HK-2 (cell line): Measurements from ENCODE around the gene SLMAP.

Experiments used
- DNase-seq: peaks from one replicate; pipeline ENCODE4 v3.0.0-alpha.2; 2018; ENCODE audit not compliant: unreplicated experiment

The SLMAP gene

DNA sequence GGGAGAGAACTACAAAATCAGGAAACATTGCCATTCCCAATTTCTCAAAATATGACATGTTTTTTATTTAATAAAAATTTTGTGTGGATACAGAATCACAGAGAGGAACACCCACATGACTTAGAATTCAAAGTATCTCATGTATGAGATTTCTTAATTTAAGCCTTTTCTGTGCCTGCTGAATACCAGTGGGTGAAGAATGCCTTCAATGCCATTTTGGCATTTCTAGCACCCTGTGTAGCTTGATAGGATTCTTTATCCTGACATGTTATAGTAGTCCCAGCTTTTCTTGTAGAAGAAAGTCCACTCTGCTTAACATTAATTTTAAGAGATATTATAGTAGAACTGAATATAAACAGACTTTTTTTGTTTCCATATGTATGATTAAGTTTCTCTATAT is 3.1 kb upstream of the SLMAP start:
- DNase-seq: no peak

DNA sequence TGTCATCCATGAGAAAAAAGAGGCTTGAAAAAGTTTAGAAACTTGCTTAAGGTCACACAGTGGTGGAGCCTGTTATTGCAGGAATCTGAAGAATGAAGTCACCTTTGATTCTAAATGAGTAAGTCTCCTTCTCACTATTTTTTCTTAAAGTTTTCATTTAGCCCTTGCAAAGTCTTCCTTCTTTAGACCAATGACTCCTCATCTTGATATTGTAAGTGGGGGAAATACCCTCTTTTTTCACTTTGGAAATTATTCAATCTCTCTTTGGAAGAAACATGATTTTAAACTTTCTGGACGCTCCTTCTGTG is 787 bp upstream of the SLMAP start:
- DNase-seq: no peak

DNA sequence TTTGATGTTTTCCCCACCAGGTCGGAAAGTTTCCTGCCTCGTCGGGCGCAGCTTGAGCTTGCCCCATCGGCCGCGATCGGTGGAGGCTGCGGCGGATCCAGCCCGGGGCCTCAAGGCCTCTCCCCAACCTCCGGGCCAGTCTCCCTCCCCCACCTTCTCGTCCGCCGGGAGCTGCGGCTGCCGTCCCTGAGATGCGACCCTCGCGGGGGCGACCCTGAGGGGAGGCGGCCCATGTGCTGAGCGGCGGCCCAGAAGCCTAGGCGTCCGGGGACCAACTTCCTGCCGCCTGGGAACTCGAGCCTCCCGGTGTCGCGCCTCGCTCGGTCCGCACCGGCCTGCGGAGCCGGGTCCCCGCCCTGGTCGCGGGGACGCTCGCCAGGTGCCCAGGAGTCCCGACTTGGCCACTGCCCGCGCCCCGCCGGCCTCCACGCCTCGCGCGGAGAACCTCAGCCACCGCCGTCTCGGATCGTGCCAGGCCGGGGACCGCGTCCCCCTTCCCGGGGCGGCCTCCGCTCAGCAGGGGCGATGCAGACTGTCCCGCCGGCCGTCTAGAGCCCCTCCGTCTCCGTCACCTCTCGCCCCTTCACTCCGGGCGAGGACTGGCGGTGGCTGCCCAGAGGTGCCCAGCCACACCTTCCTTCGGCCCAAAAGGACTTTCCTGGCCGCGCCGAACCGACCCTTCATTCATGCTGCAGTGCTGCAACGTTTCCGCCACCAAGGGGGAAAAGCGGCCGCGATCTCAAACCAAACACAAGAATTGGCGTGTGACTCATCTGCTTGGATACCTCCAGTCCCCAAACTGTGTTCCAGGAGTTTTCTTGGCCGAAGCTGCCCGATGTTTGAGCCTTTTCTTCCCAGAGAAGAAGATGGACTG is 656 bp downstream of the SLMAP start:
- DNase-seq: peak; percentile 53

DNA sequence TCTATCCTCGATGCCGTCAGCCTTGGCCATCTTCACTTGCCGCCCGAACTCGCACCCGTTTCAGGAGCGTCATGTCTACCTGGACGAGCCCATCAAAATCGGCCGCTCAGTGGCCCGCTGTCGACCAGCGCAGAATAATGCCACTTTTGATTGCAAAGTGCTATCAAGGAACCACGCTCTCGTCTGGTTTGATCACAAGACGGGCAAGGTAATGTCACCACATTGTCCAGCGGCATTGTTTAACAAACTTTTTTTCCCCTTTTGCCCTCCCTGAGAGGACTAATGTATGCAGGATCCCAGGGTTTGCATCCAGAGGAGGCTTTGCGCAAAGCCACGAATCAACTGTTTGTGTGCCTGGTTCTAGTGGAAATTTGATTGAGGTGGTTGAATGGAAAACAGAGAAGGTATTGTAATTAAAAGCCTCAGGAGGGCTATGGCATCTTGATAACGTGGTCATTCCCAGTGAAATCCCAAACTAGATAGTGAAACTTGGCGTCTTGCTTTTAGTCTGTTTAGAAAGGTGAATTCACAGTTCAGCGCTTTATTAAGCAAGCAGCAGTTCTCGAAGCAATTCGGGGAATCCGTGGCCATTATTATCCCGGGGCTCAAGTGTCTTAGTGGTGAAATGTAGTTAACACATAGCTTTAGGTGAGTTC is 1.7 kb downstream of the SLMAP start:
- peak; percentile 4 for DNase-seq

DNA sequence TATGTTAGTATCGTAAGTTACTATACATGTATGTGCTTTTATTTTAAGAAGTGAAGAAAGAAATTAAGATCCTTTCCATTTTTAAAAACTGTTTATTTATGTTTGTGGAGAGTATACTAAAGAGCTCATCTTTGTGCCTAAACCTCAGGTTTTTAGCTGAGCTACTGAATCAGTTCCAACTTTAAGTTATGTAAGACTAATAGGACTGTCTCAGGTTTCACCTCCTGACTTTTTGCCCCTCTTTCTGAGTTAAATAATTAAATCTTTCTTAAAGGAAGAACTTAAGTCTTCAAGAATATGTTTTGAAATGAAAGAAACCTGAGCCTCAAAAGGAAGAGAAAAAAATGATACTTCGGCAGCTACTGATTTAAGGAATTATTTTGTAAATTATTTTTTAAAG is 2.6 kb downstream of the SLMAP start:
- no peak for DNase-seq

DNA sequence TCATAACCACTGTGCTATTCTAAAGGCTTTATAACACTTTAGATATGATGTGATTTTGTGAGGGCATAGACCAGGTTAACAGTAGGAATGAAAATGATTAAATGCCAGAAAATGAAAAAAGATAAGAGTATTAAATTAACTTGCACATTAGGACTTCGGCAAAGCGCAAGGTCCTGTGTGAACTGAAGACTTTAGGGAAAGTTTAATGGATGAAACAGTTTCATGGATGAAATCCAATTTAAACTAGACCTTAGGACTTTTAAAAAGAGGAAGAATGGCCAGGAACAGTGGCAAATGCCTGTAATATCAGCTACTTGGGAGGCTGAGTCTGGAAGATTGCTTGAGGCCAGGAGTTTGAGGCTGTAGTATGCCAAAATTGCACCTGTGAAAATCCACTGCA is 8.7 kb downstream of the SLMAP start:
- no peak for DNase-seq

DNA sequence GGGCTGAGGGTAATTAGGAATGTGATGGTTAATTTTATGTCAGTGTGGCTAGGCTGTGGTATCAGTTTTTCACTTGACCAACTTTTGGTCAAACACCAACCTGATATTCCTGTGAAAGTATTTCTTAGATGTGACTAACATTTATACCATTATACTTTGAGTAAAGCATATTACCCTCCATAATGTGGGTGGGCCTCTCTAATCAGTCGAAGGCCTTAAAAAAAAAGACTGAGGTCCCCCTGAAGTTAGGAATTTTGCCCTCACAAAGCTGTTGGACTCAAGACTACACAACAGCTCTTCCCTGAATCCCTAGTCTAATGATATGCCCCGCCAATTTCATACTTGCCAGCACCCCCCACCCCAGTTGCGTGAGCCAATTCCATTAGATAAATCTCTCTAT is 12.5 kb downstream of the SLMAP start:
- no peak for DNase-seq

DNA sequence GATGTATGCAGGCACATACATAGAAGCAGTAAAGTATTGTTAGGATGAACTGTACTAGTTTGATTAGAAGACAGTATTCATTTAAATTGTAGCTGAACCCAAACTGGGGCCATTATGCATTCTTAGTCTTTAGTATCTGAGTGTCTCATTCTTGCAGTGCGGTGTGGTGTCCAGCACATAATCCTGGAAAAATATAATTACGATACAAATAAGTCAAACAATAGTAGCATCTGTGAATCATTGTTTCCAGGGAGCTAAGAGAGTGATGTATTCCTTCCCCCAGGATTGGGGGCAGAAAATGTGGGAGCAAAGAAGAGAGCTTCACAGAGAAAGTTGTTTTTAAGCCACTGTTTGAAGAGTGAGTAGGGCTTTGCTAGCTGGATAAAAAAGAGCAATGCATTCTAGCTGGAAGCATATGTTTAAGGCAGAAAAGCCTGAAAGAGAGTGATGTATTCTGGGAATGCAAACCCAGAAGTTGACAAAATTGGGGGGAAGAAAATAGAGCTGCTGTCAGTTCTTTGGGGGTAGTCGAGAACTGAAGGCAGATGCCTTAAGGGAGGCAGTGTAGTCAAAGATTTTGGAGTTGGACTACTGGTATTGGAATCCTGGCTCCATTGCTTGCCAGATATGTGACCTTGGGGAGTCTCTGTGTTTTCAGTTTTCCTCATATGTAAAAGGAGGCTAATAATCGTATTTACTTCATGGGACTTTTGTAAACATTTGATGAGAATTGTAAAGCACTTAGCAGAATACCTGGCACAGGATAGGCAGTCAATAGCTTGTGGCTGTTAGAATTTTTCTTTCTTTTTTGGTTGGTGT is 14.1 kb downstream of the SLMAP start:
- no peak for DNase-seq

DNA sequence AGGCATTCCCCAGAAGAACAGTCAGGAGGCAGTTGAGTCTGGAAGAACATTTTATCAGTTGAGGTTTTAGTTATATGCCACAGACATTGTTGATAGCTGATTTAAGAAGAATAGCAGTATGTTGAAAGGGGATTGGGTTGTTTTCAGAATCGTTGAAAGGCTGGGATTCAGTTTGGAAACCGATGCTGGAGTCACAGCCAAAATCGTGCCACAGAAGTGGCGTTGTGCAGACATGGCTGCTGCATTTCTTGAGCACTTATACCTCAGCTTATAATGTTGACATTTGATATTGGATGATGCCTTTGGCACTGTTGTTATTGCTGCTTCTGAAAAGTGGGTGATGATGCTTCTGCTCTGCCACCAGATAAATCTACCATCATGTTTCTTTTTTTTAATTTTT is 16.1 kb downstream of the SLMAP start:
- no peak for DNase-seq

DNA sequence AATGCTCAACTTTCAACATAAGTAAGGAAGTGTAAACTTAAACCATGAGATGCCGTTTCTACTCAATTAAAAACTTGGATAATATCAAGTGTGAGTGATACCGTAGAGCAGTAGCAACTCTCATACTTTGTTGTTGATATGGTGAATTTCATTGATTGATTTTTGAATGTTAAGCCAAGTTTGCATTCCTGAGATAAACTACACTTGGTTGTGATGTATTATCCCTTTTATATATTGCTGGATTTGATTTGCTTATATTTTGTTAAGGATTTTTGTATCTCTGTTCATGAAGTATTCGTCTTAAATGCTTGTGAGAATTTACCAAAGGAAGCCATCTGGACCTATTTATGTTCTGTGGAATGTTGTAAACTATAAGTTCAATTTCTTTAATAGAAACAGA is 21.7 kb downstream of the SLMAP start:
- no peak for DNase-seq

DNA sequence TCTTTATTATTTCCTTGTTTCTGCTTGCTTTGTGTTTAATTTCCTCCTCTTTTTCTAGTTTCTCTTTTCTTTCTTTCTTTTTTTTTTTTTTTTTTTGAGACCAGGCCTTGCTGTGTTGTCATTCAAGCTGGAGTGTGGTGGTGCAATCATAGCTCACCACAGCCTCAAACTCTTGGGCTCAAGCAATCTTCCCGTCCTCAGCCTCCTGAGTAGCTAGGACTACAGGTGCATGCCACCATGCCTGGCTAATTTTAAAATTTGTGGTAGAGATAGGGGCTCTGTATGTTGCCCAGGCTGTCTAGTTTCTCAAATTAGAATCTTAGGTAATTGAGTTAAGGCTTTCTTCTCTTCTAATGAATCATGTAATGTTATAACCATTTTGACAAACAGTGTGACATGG is 22.4 kb downstream of the SLMAP start:
- DNase-seq: no peak

DNA sequence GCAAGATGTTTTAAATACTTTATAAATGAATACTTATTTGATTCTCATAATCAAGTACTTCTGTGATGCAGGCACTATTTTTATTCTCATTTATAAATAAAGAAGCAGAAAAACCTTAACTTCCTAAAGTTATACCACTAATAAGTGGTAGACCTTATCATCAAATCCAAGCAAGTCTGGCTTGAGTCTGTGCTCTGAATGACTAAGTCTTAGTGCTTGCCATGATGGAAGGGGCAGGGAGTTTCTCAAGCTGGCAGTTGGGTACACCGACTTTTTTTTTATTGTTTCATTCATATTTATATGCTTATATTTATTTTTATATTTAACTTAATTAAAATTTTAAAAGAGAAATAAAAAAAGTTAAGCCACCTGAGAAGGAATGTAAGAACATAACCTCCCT is 23.6 kb downstream of the SLMAP start:
- DNase-seq: no peak

DNA sequence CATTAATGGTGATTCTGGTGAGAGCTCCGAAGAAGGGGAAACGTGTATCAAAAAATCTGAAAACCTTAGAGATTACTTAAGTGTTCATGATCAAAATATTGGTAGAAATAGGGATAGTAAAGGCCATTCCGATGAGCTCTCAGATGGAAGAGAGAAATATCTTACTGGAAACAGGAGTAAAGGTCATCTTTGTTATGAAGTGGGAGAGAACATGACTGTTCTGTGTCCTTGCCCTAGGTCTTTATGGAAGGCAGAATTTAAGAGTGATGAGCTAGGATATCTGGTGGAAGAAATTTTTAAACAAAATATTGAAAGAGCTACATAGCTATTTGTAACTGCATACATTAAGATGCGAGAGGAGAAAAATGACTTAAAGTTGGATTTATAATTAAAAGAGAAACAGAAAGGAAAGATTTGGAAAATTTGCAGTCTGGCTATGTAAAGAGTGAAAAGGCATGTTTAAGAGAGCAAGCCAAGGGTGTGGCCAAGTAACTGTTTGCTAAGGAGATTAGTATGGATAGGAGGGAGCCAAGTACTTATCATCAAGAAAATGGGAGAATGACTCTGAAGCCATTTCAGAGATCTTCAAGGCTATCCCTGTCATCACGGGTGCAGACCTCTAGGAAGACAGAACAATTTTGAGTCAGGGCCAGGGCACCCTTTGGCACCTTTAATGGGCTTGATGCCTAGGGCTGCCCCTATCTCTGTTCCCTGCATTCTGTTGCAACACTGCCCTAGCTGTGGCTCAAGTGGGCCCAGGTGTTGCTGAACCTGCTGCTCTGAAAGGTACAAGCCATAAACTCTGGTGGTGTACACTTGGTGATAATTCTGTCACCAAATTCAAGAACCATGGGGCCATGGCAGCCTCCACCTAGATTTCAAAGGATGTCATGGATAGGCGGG is 27.3 kb downstream of the SLMAP start:
- DNase-seq: no peak

DNA sequence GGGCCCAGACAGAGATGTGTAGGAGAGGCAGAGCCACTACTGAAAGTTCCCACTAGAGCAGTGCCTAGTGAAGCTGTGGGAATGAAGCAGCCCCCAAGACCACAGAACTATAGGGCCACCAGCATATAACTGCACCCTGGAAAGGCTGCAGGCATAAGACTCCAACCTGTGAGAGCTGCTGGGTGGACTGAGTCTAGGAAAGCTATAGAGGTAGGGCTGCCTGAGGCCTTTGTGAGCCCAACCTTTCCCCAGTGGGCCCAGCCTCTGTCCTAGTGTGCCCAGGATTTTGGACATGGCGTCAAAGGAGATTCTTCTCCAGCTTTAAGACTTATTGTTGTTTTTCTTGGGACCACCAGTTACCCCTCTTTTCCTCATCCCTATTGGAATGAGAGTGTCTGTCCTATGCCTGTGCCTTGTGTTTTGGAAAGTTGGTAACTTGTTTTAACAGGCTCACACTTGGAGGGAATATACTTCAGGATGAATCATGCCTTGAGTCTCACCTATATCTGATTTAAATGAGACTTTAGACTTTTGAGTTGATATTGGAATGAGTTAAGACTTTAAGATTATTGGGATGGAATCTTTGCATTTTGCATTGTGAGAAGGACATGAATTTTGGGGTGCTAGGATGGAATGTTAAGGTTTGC is 28.1 kb downstream of the SLMAP start:
- DNase-seq: no peak

DNA sequence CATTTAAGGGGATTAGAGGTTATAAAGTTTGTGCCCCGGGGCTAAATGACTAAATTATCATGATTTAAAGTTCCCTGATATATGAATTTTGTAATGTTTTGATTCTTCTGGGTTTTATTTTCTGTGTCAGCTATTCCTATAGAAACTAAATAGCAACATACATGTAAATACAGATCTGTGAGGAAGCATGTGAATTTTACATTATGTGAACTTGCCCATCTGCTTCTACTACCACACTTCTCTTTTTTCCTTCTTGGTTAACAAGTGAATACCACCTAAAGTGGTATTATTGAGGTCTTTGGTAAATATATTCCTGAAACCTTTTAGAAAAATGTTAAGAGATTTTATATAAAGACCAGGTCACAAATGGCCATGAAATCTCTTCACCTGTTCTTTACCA is 29.3 kb downstream of the SLMAP start:
- DNase-seq: no peak

DNA sequence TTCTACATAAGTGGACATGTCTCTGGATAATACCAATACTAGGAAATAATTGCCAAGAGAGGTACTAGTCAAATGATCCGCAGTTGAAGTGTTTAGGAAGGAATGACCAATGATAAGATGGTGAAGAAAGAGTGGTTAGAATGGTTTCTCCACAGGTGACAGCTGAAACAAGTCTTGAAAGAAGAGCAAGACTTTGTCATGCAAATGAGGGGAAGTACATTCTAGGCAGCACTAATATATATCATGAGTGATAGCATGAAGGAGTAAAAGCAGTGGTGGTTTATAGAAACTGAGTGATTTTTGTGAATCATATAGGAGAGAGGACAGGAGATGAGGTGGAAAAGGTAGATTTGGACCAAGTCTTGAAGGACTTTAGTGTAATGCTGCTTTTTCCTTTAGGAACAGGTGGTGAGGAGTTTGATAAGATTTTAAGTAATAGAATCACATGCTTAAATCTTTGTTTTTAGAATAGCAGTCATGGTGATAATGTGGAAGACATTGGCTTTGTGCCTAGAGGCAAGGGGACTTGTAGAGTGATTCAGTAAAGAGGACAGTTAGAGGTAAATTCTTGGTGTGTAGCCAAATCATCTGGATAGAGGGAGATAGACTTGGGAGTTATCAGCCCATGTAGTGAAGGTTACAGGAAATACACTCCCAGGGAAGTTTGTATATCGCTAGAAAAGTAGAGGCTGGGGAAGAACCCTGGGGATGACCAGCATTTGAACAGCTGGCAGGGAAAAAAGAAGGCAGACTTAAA is 31.9 kb downstream of the SLMAP start:
- DNase-seq: no peak

DNA sequence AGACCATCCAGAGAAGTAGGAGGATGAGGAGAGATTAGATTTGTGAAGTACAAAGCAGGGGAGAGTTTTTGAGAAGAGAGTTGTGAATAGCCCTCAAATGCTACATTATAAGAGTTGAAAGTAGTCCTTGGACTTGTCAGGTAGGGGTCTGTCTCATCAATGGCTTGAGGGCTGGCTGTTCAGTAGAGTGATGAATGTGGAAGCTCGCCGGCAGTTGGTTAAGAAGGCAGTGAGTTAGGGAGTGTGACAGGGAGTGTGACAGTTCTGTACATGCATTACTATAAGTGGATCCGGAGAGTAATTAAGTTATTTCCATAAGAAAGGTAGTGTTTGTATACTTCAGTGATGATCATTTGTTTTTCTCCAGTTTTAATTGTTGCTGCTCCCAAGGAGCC is 32.5 kb downstream of the SLMAP start:
- DNase-seq: no peak

DNA sequence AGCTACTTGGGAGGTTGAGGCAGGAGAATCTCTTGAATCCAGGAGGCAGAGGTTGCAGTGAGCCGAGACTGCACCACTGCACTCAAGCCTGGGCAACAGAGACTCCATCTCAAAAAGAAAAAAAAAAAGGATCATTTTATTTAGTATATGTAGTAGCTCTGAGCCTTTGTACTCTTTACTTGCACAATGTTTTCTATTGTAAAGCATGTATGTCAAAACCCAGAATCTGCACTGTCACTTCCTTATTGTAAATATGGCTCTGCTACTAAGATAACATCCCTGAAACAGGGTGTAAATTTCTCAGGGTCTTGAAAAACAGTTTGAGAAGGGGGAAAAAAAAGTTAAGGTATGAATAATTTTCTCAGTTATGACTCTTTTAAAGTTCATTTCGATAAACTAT is 35.1 kb downstream of the SLMAP start:
- no peak for DNase-seq

DNA sequence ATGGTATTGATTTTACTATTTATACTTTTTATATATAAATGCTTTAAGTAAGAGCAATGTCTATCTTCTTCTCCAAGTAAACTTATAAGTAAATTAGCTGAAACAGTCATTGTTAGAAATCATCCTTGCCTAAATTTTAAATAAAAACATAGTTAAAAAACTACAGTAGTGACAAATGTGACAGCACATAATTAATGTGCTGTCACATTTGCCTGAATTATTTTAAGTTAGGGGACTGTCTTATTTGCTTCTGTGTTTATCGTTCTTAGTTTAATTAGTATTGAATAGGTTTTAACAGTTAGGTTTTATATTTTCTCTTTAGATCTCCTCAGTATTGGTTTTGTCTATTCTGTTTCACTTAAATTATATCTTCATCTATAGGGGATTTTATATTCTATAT is 36.1 kb downstream of the SLMAP start:
- DNase-seq: no peak

DNA sequence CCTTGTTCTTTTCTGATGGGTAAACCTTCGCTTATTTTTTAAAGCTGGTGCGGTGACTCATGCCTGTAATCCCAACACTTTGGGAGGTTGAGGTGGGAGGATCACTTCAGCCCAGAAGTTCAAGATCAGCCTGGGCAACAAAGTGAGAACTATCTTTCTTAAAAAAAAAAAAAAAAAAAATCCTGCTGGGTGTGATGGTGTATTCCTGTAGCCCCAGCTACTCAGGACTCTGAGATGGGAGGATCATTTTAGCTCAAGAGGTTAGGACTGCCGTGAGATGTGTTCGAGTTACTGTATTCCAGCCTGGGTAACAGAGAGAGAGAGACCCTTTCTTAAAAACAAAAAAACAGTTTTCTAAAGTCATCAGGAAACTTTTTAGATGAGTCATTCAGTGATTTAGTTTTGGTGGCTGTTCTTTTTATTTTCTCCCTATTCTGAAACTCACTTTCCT is 37.7 kb downstream of the SLMAP start:
- DNase-seq: no peak

DNA sequence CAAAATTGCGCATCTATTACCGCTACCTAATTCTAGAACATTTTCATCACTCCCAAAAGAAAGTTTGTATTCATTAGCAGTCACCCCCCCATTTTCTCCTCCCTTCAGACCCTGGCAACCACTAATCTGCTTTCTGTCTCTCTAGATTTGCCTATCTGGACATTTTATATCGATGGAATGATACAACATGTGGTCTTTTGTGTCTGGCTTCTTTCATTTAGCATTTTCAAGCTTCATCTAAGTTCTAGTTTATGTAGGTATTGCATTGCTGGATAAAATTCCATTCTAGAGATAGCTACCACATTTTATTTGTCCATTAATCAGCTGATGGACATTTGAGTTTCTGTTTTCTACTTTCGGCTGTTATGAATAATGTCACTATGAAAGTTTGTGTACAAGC is 38.4 kb downstream of the SLMAP start:
- DNase-seq: no peak
